CD14-positive monocyte (primary cell): Measurements from ENCODE around the gene BLID. TPM values are rescaled to one million over a fixed set of nuclear protein-coding genes. Genes with fewer than 3 reads are reported as not detected.

Source experiments
- DNase-seq, 3 donors: peaks; one replicate each; pipeline ENCODE4 v3.0.0-alpha.2; 2011 to 2022
- H2AFZ ChIP-seq: 2 replicates; pipeline ENCODE4 v1.6.0; 2012; ENCODE audit warnings: mild to moderate bottlenecking, low read depth, low read length, inconsistent platforms; ENCODE audit not compliant: insufficient read depth, poor library complexity, severe bottlenecking
- H3K27ac ChIP-seq, 2 donors: 1 replicate in 1 of 2; 2 replicates in 1 of 2; pipeline ENCODE4 v1.5.1; 2012 to 2013; ENCODE audit warnings: low read length in 2 of 2, control low read depth in 1 of 2, inconsistent platforms in 1 of 2, low read depth in 1 of 2, mild to moderate bottlenecking in 1 of 2
- H3K27me3 ChIP-seq, 2 donors: one replicate each; pipeline versions ENCODE4 v1.6.0 to v1.6.1; 2011 to 2013; ENCODE audit warnings: low read length in 2 of 2; ENCODE audit not compliant: control insufficient read depth in 2 of 2, insufficient read depth in 2 of 2
- H3K36me3 ChIP-seq, 2 donors: replicated peaks in 1 of 2; 1 replicate in 1 of 2; 2 replicates in 1 of 2; pipeline versions ENCODE4 v1.5.1 to v1.6.1; 2012 to 2013; ENCODE audit warnings: low read length in 2 of 2, control low read depth in 1 of 2, inconsistent platforms in 1 of 2, mild to moderate bottlenecking in 1 of 2; ENCODE audit not compliant: insufficient read depth in 2 of 2, control insufficient read depth in 1 of 2
- H3K4me1 ChIP-seq, 2 donors: 1 replicate in 1 of 2; 2 replicates in 1 of 2; pipeline versions ENCODE4 v1.5.1 to v1.6.1; 2012 to 2013; ENCODE audit warnings: low read length in 2 of 2, control low read depth in 1 of 2, inconsistent platforms in 1 of 2, mild to moderate bottlenecking in 1 of 2, moderate library complexity in 1 of 2; ENCODE audit not compliant: insufficient read depth in 2 of 2, control insufficient read depth in 1 of 2
- H3K4me2 ChIP-seq: replicated peaks from 2 replicates; pipeline ENCODE3; 2012; ENCODE audit warnings: low read length, moderate library complexity, mild to moderate bottlenecking; ENCODE audit not compliant: poor library complexity, severe bottlenecking; ENCODE audit errors: extremely low read depth
- H3K4me3 ChIP-seq, 3 experiments: fragments of 200-600 bp in 1 of 3; sonication (generic) in 1 of 3; replicated peaks in 1 of 3; 1 replicate in 2 of 3; 2 replicates in 1 of 3; pipeline ENCODE4 v1.5.1; 2011 to 2013; ENCODE audit warnings: low read length in 3 of 3, mild to moderate bottlenecking in 3 of 3, control low read depth in 2 of 3, low read depth in 2 of 3, inconsistent platforms in 1 of 3, moderate library complexity in 1 of 3
- H3K79me2 ChIP-seq: 2 replicates; pipeline ENCODE4 v1.6.0; 2012; ENCODE audit warnings: mild to moderate bottlenecking, control low read depth, inconsistent platforms, low read length, moderate library complexity; ENCODE audit not compliant: insufficient read depth
- H3K9ac ChIP-seq: 2 replicates; pipeline ENCODE4 v1.6.0; 2017; ENCODE audit warnings: low read length, mild to moderate bottlenecking; ENCODE audit not compliant: insufficient read depth, poor library complexity, severe bottlenecking
- H3K9me3 ChIP-seq, 2 donors: replicated peaks in 1 of 2; 1 replicate in 1 of 2; 2 replicates in 1 of 2; pipeline versions ENCODE4 v1.5.1 to v1.6.1; 2012 to 2013; ENCODE audit warnings: low read length in 2 of 2, control low read depth in 1 of 2; ENCODE audit not compliant: control insufficient read depth in 1 of 2, insufficient read depth in 1 of 2
- H4K20me1 ChIP-seq: 2 replicates; pipeline ENCODE4 v1.6.0; 2012; ENCODE audit warnings: mild to moderate bottlenecking, low read length, control low read depth, moderate library complexity; ENCODE audit not compliant: insufficient read depth
- H3K27ac Mint-ChIP-seq, 7 donors: one replicate each; pipeline ENCODE4 v1.8.0; 2020; ENCODE audit warnings: mild to moderate bottlenecking in 7 of 7, mixed read lengths in 7 of 7, moderate library complexity in 6 of 7, inconsistent platforms in 2 of 7
- H3K27me3 Mint-ChIP-seq, 3 donors: one replicate each; pipeline ENCODE4 v1.8.0; 2021 to 2022; ENCODE audit warnings: low read depth in 3 of 3, mild to moderate bottlenecking in 3 of 3, mixed read lengths in 3 of 3, moderate library complexity in 3 of 3, inconsistent platforms in 1 of 3
- H3K36me3 Mint-ChIP-seq, 2 donors: one replicate each; pipeline ENCODE4 v1.8.0; 2020; ENCODE audit warnings: mixed read lengths in 2 of 2, inconsistent platforms in 1 of 2, mild to moderate bottlenecking in 1 of 2
- H3K4me1 Mint-ChIP-seq: one replicate; pipeline ENCODE4 v1.8.0; 2020; ENCODE audit warnings: mild to moderate bottlenecking, mixed read lengths
- H3K4me3 Mint-ChIP-seq, 2 donors: one replicate each; pipeline ENCODE4 v1.8.0; 2020; ENCODE audit warnings: mild to moderate bottlenecking in 2 of 2, mixed read lengths in 2 of 2, moderate library complexity in 1 of 2
- H3K9me3 Mint-ChIP-seq, 7 donors: one replicate each; pipeline ENCODE4 v1.8.0; 2020 to 2022; ENCODE audit warnings: mixed read lengths in 7 of 7, mild to moderate bottlenecking in 6 of 7, moderate library complexity in 6 of 7, inconsistent platforms in 2 of 7
- WGBS: methylation state at CpG from one replicate; pipeline ENCODE4 v1.1.5; 2013; ENCODE audit warnings: missing lambda C conversion rate; ENCODE audit not compliant: insufficient coverage; 5-methylcytosine and 5-hydroxymethylcytosine counted together
- intact Hi-C, 2 donors: fragments of 100-400 bp; cut with micrococcal nuclease; formaldehyde crosslinking; loops; one replicate each; pipeline versions ENCODE4 v1.15.0 to v1.15.1; 2023
- polyA plus RNA-seq, 3 donors: library from polyadenylated mRNA; depleted of rRNA in 1 of 3; unstranded in 2 of 3; stranded (reverse) in 1 of 3; fragments of 300-500 nt in 2 of 3; fragments of >200 nt in 1 of 3; fragmentation: Illumina TruSeq in 2 of 3; gene quantifications; 1 replicate in 2 of 3; 2 replicates in 1 of 3; pipeline ENCODE4 v1.2.3, GENCODE V29; 2012 to 2021
- TF ChIP-seq, protein P1 (sequence below): fragments of 200-600 bp; IDR thresholded peaks from one replicate; pipeline ENCODE4 v1.8.0; 2022; ENCODE audit warnings: antibody characterized with exemption, mild to moderate bottlenecking

Gene BLID
- polyA plus RNA-seq, 3 donors = not detected

DNA sequence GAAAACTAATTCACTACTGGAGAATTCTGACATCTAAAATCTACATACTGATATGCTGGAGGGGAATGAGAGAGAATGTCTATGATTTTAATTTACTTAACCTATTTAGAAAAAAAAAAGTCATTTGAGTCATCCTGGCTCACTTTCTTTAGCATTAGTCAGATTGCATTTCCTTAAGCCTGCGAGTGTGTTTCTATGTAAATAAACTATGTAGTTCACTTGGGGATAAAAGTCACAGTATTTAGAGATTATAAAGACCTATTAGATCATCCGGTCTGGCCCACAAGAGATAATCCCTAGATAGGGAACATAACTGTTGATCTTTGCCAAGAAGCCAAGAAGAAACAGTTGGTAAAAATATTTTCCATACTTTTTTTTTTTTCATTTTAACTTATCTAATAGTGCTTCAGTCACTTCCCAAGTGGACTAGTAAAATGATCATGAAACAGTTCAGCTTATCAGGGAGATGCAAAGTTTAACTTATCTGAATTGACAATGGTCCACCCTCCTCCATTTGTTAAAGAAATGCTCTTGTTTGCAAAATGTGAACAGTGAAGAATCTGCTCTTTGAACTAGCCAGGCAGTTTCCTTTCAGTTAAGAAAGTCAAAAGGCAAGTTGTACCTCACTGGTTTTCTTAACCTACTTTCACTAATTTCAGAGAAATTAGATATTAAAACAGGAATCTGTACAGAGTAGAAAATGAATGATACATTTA lies 21.2 kb upstream of the BLID start:
- no peak overlapping the region for H3K4me2 ChIP-seq
- H4K20me1 ChIP-seq = no peaks in the 10 kb centered on the region
- Mint-ChIP-seq H3K36me3 (no peaks in the 10 kb centered on the region), H3K27ac (no peak overlapping the region), H3K9me3 (peaks cover 0 to 2% (median 0%) of the 10 kb centered on the region in 7 donors), H3K4me3 (no peak overlapping the region), H3K4me1 (no peaks in the 10 kb centered on the region), H3K27me3 (peaks cover 0 to 8% (median 5%) of the 10 kb centered on the region in 3 donors)
- no peak for DNase-seq
- H3K9me3 ChIP-seq = no peaks in the 10 kb centered on the region
- intact Hi-C loops = no loop called here
- TF ChIP-seq, protein P1, sequence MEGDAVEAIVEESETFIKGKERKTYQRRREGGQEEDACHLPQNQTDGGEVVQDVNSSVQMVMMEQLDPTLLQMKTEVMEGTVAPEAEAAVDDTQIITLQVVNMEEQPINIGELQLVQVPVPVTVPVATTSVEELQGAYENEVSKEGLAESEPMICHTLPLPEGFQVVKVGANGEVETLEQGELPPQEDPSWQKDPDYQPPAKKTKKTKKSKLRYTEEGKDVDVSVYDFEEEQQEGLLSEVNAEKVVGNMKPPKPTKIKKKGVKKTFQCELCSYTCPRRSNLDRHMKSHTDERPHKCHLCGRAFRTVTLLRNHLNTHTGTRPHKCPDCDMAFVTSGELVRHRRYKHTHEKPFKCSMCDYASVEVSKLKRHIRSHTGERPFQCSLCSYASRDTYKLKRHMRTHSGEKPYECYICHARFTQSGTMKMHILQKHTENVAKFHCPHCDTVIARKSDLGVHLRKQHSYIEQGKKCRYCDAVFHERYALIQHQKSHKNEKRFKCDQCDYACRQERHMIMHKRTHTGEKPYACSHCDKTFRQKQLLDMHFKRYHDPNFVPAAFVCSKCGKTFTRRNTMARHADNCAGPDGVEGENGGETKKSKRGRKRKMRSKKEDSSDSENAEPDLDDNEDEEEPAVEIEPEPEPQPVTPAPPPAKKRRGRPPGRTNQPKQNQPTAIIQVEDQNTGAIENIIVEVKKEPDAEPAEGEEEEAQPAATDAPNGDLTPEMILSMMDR = no peak
- no peak overlapping the region for H3K27ac ChIP-seq
- H2AFZ ChIP-seq = no peak overlapping the region
- no peak overlapping the region for H3K9ac ChIP-seq
- H3K4me1 ChIP-seq = no peaks in the 10 kb centered on the region
- H3K79me2 ChIP-seq = no peaks in the 10 kb centered on the region
- no peaks in the 10 kb centered on the region for H3K36me3 ChIP-seq
- no peaks in the 10 kb centered on the region for H3K27me3 ChIP-seq
- H3K4me3 ChIP-seq = no peak overlapping the region
- no CpG with 5 or more reads among the region's 2 CpGs for WGBS

DNA sequence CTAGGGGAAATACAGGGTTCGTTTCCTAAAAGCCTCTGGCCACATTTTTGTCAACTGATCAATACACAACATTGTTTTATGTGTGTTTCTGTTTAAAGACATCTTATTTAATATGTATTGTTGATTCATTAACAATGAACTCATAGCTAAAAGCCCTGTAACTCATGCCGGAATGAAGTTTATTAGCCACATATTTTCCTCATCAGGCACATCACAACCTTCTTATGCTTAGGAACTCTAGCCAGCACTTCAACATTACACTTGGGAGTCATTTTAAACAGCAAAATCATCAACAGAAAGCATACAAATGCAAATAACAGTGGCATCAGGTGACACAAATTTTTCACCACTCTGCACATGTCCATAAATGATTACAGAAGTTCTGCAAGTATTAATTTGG lies 15.1 kb upstream of the BLID start:
- Mint-ChIP-seq H3K36me3 (no peaks in the 10 kb centered on the region), H3K4me1 (peaks cover 2% of the 10 kb centered on the region), H3K27me3 (peaks cover 0 to 2% (median 0%) of the 10 kb centered on the region in 3 donors), H3K27ac (no peak overlapping the region), H3K4me3 (no peak overlapping the region), H3K9me3 (peaks cover 0 to 2% (median 0%) of the 10 kb centered on the region in 7 donors)
- no CpG with 5 or more reads among the region's 2 CpGs for WGBS
- Histone ChIP-seq H4K20me1 (no peaks in the 10 kb centered on the region), H3K79me2 (no peaks in the 10 kb centered on the region), H3K27me3 (no peaks in the 10 kb centered on the region), H2AFZ (no peak overlapping the region), H3K4me3 (no peak overlapping the region), H3K36me3 (no peaks in the 10 kb centered on the region), H3K9me3 (no peaks in the 10 kb centered on the region), H3K27ac (no peak overlapping the region), H3K4me2 (no peak overlapping the region), H3K9ac (no peak overlapping the region), H3K4me1 (no peaks in the 10 kb centered on the region)
- TF ChIP-seq, protein P1 = no peak
- DNase-seq = no peak
- intact Hi-C loops = no loop called here
